GM21576 (cell line): ENCODE measurements around the gene MRTFA.

Source experiments
- ATAC-seq: cut with Tn5 transposase; IDR thresholded peaks from one replicate; pipeline ENCODE4 v1.9.1; 2021; ENCODE audit warnings: mild to moderate bottlenecking, moderate library complexity; ENCODE audit not compliant: unreplicated experiment

MRTFA gene

DNA sequence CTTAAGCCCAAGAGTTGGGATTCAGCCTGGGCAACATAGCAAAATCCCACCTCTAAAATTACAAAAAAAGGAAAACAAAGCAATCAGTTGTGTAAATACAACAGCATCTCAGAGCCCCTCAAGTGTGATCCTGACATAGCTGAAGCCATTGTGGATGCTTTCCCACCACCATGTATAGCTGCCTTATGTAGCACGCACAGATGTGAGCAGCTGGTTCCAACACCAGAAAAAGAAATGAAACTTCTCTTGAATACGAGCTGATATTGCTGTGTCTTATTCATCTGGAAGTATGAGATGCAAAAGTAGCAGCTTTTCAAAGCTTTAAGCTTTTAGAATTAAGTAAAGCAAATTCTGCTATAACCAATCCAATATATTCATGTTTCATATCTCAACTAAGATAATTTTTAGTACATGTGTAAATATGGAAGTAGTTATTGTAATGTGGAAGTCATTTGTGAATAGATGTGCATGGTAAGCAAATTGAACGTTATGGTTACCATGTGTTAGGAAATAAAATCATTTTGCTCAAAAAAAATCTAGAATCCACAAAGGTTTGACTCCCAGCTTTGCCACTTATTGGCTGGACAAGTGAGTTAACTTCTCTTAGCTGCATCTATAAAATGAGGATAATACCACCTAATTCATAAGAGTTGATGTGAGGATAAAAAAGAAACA lies 203.0 kb downstream of the MRTFA start:
- ATAC-seq = no peak

DNA sequence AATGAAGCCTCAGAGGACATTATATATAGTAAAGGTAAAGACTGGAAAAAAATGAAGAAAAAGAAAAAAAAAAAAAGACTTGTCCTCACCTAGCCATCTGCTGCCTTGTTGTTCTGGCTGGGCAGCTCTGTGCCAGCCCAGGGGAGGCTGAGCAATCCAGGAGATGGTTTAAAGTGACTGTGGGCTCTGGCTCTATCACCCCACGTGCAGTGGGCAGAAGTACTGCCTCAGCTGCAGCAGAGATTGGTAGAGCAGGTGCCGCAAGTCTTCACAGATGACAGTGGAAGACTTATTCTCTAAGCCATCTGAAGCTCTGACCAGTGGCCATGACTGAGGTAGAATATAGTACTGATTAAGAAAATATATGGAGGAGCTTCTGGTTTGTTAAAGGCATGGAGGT lies 203.9 kb downstream of the MRTFA start:
- no peak for ATAC-seq

DNA sequence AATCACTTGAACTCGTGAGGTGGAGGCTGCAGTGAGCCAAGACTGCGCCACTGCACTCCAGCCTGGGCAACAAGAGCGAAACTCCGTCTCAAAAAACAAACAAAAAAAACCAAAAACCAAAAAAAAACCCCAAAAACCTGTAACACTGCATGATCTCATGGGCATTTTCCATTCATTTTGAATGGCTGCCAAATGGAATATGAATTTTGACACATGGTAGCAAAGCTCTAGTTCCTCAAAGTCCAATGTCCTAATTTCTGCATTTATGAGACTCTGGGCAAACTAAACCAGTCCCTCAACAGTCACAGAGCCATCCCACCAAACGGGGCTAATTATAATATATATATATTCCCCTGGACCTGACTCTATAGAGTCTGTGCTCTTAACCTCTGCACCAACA lies 204.4 kb downstream of the MRTFA start:
- no peak for ATAC-seq

DNA sequence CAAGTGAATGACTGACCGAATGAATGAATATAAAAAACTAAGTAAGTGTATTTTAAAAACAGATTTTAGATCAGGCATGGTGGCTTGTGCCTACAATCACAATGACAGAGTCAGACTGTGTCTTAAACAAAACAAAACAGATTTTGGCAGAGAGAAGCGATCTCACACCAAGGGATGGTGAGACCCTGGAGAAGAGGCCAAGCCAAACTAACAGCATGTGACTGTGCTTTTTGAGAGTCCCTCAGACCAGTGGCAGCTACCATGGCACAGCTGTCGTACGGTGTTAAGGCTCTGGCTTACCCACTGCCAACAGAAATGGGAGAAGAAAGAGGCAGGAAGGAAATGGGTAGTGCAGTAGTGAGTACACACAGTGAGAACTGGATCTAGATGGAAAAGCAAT lies 205.5 kb downstream of the MRTFA start:
- no peak for ATAC-seq

DNA sequence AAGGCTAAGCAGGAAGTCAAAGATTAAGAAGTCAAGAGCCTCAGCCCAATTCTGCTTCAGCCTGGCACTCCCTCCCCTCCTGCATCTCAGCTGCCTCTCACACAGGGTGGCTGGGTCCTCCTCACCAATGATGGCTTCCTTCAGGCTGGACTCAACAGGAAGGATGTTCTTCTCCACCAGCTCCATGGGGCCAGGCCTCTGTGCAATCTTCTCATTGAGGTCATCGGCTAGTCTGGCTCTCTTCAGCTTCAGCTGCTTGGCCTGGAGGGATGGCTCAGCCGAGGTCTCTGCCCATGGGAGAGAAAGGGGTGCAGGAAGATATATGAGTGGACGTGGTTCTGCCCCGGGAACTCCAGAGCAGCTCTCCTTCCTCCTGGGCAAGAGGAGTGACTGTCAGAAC lies 207.0 kb downstream of the MRTFA start:
- ATAC-seq = no peak

DNA sequence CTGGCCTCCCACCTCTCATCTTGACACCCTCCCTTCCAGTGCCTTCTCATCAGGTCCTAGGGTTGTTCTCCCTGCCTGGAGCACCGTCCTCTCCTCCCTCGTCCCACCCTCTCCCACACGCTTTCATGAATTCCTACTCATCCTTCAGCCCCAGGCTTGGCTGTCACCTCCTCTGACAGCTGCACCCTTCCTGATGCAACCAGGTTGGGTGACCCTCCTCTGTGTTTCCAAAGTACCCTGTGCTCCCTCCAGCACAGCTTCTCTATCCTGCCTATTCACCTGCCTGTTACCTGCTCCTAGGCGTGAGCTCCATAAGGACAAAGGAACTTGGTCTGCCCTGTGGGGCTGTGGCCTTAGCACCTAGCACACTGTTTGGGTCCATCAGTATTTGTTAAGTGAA lies 207.7 kb downstream of the MRTFA start:
- ATAC-seq = no peak

DNA sequence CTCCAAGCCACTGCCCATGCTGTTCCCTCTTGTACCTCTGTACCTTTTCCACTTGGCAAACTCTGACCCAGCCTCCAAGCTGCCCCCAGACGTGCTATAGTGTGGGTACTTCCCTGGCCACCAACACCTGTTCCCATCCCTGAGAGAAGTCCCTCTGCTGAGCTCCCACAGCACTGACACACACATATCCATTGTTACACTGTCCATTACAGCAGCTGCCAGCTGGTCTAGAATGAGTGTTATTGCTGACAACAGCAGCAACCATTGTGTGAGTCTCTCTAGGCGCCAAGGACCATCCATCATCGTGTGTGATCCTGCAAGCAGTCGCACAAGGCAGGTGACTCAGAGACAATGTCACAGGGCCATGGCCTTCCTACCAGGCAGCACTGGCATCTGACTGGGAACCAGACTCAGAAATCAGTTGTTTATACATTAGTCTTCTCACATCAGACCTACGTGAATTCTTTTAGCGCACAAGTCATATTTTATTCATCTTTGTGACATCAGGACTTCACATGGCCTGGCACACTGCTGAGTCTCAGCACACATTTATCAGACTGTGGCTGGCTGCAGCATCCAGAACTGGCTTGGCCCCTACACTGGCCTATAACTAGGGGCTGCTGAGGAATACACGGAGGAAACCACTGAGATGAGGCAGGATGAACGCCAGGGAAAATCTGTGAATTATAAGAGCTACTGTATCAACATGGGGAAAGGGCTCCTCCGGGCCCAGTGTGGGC lies 209.8 kb downstream of the MRTFA start:
- no peak for ATAC-seq

DNA sequence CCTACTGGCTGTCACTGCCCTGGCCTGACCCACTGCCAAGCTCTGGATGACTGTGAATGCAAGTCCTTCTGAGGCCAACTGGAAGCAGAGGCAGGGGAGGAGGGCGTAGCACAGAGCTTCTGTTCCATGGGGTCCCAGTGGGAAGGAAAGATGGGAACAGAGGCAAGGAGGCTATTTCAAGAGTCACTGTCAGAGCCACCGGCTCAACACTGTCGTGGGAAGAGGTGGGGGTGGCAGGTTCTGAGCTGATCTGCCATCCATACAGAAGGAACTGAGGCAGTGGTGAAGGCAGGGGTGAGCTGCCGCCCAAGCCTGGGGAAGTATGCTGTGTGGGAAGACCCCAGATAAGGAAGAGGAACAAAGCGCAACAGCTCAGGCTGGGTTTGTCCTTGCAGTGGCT lies 211.4 kb downstream of the MRTFA start:
- ATAC-seq = no peak

DNA sequence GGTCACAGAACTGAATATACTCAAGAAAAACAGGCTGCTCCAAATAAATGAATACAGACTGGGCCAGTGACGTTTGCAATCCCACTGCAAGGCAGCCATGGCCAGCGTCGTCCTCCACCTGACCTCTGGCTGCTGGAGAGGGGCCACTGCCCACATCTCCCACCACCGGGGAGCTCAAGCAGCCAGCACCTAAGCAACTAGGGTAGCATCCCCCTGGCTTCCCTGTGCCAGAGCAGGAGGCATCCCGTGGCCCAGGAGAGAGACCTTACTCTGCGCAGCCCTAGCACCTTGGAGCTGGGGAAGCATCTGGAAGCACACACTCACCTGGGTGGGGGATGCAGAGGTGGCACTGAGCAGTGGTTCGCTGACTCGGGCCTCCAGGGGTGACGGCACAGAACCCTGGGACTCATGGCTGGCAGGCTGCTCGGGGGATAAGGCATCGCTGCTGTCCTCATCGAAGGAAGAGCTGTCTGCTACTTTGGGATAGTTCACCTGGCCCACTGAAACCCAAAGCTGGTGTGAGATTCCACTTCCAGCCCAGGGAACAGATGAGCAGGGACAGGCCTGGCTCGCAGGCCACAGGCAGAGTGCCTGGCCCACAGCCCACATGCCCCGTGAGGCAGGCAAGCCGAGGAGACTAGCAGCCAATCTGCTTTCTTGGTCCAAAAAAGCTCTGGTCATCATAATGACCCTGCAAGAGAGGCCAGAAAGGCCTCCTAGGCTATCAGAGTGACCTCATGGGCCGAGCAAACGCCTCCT lies 212.5 kb downstream of the MRTFA start:
- ATAC-seq = no peak

DNA sequence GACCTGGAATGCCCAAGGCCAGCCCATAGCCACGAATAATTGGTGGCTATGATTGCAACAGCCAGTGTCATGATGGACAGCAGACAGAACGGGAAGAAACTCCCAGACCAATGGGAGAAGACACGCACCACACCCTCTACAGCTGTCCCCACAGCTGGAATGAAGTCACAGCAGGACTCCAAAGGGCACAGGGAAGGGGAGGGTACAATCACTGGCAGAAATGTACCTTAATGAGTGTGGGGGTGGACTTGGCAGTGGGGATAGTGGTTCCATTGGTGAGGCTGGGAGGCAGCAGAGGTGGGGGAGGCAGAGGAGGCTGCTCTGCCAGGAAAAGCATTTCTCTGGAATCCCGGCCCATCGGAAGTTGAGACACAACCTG lies 213.2 kb downstream of the MRTFA start:
- ATAC-seq = no peak

DNA sequence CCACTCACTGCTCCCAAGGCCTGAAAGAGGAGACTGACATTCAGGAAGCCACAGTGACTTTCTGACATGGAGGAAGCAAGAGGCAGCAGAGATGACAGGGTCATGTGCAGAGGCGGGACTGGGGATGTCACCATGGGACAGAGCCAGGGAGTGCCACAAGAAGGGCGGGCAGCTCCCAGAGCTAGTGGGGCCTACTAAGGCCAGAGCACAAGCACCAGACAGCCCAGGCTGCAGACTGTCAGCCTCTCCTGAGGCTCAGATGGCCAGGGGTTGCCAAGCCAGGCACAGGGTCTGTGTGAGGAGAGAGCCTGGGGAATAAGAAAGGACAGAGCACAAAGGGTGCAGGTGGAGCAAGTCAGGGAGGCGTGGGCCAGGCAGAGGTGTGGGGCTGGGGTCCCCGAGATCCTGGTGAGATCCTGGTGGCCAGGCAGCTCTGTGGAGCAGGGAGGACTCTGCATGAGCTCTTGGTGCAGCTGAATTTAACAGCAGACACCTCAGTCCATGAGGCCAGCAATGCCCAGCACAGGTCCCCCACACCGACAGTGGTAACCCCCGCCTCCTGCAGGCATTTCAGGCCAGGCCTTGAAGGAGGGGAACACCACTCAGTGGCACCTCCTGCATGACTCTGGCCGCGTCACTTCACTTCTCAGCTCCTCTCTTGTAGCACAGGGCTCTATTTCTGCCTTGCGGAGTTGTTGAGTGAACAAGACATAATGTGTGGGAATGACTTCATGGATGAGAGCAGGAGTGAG lies 213.8 kb downstream of the MRTFA start:
- no peak for ATAC-seq

DNA sequence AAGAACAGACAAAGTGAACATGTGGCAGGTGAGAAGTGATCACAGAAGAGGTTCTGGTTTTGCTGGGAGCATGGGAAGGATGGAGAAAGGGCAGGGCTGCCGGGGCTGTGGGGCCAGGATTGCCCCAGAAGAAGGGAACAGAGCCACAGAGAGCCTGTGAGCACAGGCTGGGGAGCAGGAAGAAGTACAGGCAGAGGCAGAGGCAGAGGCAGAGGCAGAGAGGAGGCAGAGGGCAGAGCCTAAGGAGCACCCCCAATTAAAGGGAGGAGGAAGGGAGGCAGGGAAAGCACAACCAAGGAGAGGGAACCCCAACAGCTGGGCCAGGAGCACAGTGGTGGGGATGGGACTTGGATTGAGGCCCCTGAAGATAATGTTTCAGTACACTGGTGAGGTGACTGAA lies 214.6 kb downstream of the MRTFA start:
- ATAC-seq = no peak

DNA sequence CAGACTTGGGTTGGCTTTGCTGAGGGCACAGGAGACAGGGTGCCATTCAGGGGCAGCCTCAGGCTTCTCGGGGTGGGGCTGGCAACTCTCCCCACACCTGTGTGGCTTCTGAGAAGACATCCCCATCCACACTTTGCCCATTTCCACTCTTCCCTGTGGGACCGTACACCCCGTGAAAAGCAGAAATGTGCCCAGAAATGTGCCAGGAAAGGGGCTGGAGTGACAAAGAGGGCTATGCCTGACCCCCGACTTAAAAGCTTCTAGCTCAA lies 215.5 kb downstream of the MRTFA start:
- ATAC-seq = no peak

DNA sequence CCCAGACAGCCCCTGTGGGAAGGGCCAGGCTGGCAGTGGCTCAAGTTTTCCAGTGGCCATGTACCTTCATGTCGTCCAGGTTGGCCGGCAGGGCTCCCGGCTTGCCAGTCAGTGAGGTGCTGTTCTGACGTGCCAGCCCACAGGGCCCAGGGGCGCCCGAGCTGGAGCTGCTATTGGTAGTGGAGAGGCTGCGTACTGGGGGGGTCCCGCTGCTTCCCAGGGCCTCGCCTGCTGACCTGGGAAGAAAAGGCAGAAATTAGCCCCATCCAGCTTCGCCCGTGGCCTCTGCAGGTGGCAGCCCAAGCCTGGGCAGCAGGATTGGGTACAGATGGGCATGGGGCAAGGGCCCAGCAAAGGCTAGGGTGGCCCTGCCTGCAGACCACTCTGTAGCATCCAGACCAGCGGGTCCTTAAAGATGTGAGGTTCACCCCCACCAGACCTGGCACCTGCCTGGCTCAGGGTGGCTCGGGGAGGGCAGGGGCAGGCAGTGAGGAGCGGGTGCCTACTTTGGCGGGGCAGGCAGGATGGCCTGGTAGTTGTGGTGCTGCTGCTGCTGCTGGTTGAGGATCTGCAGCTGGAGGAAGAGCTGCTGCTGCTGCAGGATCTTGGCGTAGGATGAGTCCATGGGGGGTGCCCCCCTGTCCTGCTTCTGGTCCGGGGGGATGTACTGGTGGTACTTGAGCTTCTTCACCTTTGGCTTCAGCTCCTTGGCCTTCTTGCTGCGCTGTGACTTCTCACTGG lies 216.0 kb downstream of the MRTFA start:
- no peak for ATAC-seq

DNA sequence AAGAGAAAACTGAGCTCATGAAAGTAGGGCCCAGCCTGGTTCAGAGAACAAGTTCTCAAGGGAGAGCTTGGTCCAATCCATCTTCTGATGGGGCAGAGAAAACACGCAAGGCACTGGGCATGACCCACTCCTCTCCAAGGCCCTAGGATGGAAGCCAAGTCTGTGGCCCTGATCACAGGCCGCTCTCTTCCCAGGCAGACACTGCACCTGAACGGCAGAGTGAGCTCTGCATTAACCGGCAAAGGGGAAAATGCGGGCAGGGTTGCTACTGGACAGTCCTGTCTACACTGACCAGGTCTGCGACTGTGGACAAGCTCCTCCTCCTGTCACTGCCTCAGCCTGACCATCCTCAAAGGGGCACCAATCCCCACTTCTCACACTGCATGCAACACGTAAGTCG lies 216.8 kb downstream of the MRTFA start:
- ATAC-seq = no peak

DNA sequence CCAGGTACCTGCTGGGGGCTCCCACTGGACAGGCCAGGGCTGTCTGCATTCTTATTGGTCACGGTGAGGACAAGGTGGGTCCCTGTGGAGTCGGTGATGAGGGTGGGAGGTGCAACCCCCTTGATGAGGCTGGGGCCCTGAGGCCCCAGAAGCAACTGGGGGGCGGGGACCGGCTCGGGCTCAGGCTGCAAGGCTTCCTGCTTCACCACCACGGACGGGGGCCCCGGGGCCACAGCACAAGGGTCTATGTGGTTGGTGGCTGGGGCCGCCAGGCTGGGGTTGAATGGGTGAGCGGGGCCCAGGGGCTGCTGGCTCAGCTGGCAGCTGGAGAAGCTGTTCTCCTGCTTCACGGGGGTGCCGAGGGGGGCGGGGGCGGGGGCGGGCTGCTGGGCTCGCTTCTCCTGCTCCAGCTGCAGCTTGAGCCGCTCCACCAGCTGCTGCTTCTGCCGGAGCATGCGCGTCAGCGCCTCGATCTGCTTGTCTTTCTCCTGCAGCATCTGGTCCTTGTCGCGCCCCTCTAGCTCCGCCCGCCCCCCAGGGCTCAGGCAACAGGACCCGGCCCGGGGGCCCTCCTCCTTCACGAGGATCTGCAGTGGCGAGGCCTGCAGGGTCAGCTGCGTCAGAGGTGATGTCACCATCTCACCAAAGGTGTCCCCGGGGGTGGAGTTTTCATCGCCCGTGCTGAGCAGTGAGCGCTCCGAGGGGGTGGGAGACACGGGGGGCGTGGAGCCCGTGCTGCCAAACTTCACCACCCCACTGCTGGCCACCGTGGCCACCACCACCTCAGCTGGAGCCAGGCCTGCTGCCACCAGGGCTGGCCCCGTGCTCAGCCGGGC lies 217.9 kb downstream of the MRTFA start:
- ATAC-seq = no peak

DNA sequence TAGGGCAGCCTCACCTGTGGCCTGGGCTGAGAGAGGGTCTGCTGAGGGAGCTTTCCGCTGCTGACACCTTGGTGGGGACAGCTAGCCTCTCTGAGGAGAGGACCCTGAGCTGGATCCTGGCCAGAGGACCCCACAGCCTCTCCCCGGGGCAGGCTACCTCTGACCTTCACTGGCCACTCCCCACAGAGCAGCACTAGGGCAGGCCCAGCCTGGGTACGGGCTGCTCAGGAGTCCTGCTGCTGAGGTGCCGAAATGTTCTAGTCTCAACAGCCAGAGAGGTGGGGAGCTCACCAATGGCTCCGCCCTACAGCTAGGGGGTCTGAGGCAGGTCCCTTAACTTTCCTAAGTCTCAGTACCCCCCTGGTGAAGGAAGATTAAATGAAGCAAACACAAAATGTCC lies 218.6 kb downstream of the MRTFA start:
- no peak for ATAC-seq

DNA sequence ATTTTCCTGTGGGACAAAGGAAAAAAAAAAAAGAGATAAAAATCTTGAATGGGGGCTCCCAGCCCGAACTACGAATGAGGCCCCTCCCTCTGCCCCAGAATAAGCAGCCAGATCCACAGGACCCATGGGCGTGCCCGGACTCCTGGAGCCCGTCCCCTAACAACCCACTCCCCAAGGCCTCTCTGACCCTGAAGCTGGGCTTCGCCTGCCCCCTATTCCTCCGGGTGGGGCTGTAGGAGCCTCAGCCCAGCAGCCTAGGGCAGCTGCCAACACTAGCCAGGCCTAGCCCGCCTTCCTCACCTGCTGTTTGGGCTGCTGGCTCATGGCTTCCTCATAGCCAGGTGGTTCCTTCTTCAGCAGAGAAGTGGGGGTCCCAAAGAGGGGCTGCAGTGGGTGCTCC lies 219.5 kb downstream of the MRTFA start:
- ATAC-seq = no peak

DNA sequence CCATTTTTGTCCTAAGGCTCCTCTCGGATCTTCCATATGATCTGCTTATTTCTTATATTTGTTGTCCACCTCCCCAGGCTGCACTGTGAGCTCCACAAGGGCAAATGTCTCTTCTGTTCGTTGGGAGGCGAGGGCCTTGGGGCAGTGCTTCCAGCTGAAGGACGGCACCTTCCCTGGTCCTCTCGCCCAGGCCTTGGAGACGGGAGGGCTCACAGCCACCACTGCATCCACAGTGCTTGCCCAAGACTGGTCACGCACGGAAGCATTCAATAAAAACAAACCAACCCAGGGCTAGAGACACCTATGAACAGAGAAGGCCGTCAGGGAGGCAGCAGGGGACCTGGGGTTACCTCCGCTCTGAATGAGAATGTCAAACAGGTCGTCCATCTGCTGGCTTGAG lies 219.9 kb downstream of the MRTFA start:
- no peak for ATAC-seq

DNA sequence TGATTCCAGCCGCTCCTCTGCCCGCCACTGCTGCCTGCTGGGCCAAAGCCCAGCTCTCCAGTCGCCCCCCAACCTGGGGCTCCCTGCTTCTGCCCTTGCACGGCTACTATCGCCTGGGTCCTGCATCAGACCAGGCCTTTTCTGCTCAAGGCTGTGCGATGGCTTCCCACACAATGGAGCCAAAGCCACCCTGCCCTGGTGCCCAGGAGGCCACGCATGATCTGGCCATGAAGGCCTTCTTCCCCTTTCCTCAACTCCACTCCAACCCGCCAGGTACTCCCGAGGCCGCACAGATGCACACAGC lies 220.3 kb downstream of the MRTFA start:
- ATAC-seq = no peak
